Embryonic facial prominence (tissue), 1 donor: ENCODE data around the gene FNIP2.
"Not testable (repeated sequence)": the region's sequence is repeated elsewhere in the genome, so short reads cannot be mapped to it uniquely, and the experiment has no call there.

Experiments
- DNase-seq: peaks from one replicate; pipeline ENCODE4 v3.0.0-alpha.2; 2016; ENCODE audit errors: extremely low spot score

FNIP2 gene

DNA sequence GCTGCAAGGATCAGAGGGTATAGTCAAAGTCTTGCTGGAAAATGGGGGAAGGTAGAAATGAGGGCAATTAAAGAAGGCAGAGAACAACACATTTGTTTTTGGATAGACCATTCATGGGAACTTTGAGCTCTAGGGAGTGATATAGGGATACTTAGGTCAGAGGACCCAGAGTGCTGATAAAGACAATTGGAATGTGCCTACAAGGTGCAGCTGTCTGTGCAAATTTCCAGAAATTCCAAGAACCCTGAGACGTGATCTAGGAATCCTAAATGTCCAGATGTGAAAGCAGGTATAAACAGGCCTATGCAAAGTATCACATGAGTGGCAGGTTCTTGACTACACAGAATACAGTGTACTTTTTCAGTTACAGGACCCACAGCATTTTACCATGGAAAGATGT, 24.2 kb downstream of the FNIP2 start:
- DNase-seq = no peak

DNA sequence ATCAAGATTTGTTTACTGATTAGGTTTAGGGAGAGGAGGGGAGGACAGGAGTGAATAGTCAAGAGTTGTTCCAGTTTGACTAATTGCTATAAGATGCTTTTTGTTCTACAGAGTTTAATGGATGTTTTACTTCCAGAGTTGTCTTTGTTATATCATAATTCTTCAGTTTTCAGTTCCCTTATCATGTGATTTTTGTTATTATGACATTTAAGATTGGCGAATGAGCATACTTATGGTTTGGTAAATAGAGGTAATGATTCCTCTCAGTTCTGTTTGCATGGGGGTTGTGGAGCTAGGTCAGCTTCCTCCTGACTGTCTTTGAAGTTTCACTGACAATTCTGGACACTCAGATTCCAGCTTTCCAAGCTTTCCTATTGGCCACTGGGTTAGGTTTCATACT, 24.6 kb downstream of the FNIP2 start:
- not testable (repeated sequence) for DNase-seq

DNA sequence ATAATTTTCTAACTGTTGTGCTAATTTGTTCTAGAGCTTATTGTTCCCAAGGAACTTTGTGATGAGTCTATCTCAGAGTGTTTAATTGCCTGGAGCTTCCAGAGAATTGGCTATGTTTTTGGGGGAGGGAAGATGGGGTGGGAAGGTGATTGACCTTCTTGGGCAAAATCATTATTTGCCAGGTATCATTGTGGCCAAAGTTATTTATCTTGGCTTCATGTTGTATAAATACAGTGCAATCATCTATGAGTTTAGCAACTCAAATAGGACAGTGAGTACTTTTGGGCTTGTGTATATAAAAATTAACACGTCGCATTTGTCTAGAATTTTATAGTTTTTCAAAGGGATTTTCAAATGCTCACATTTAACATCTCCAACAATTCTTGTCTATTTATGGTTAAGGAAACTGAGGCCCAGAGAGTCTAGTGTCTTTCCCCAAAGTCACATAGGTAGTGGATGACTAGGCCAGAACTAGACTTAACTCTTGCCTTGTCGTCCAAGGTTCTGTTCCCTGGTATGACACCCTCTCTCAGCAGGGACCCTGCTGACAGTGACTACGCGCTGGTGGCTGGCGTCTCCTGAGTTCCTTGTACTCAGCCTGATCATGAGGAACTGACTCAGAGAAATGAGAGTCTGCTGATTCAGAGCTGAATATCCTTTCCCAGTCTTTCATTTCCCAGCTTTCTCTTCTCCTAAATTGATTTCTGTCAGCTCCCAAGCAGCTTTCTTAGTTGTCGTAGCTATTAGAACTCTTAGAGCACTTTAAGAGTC, 27.7 kb downstream of the FNIP2 start:
- no peak for DNase-seq

DNA sequence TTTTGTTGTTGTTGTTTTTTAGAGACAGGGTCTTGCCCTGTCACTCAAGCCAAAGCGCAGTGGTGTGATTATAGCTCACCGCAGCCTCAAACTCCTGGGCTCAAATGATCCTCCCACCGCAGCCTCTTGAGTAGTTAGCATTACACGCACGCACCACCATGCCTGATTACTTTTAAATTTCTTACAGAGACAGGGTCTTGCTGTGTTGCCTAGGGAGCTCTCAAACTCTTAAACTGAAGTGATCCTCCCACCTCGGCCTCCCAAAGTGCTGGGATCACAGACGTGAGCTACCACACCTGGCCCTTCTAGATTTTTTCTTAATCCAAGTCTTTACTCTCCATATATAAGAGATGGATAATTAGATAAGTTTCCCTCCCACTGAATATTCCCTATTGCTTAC, 29.2 kb downstream of the FNIP2 start:
- no peak for DNase-seq

DNA sequence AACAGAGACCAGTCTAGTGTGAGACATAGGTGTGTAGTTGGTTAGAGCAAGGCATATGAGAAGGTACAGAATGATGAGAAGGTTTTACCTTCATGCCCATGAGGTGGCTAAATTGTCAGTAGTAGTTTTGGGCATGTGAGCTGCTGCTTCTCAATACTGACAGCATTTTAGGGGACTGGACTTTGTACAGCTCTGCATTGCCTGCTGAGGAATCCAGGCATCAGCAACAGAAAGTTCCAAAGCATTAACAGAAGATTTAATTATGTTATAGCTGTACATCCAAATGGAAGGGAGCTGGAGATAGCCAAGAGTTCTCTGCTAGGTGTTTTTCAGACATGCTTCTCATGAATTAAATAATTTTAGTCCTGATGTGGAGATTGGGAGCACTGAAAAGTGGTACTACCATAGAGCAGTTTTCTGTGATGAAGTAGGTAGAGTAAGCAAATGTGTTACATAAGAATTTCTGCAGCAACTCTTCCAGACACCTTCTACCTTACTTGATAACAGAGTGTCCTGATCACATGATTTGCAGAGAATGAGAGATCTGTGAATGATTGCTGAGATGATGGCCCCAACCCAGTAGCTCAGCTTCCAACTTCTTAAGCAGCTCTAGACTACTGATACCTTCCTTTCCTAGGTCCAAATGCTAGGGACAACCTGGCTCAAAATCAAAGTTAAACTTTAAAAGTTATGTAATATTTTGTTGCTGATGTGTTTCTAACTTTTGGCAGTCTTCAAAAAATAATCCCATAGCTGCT, 30.4 kb downstream of the FNIP2 start:
- no peak for DNase-seq

DNA sequence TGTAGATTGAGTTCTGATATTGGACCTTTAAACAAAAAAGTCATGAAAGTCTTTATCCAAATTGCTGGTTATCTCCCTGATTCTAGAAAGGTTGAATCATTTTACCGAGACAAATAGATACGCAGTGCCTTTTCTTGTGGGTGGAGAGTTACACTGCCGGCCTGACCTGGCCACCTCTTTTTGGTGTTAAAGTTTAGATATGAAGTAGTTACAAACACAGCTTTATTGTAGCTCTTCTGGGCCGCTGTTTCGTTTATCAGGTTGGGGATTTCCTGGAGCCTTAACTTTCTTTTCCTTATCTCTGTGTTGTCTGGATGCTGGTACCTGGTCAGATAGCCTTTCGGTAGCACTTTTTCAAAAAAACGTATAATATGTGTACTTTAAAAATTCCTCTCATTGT, 31.0 kb downstream of the FNIP2 start:
- DNase-seq = no peak

DNA sequence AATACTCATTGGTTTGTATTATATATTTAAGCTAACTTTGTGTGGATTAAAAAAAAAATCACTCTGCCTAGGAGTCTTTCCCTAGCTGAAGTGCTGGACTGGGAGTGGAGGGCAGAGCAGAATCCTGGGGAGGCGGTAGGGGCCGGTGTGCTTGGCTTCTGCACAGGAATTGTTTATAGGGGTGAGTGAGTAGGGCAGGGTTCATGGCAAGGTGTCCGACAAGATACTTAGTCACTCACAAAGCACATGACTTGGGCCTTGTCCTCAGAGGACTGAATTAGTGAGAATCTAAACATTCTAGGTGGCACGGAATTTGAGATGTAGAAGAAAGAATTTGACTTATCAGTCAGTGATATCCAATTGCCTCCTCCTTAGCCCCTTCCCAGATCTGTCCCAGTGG, 32.2 kb downstream of the FNIP2 start:
- no peak for DNase-seq

DNA sequence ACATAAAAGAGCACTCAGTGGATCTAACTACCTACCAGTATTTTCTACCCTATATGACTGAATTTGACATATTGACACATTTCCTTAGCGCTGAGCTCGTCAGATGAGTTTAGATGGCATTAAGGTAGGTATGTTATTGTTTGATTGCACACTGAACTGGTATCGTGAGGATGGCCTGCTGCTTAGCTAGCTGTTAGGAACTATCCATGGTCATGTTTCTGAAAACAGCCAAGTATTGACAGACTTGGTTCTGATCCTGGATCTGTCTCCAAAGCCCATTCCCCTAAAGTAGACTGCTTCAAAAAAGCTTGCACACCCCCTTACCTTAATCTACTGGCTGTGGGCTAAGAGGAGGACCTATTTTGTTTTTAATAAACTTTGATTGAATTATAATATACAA, 32.9 kb downstream of the FNIP2 start:
- DNase-seq = no peak

DNA sequence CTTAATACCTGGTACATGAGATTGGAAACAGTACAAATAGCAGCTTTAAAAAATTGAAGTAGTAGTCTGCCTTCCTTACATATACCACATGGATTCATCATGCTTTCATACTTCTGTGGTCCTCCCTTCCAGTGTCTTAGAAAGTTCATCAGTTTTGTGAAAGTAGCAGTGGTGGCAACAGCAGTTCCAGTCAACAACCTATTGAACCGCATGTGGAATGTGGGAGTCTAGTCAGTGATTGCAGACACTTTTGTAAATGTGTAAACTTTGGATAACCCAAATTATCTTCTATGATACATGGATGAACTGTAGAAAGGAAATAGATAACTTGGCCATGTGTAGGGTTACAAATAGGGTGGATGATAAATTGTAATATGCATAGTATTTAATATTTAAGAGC, 34.1 kb downstream of the FNIP2 start:
- DNase-seq = no peak

DNA sequence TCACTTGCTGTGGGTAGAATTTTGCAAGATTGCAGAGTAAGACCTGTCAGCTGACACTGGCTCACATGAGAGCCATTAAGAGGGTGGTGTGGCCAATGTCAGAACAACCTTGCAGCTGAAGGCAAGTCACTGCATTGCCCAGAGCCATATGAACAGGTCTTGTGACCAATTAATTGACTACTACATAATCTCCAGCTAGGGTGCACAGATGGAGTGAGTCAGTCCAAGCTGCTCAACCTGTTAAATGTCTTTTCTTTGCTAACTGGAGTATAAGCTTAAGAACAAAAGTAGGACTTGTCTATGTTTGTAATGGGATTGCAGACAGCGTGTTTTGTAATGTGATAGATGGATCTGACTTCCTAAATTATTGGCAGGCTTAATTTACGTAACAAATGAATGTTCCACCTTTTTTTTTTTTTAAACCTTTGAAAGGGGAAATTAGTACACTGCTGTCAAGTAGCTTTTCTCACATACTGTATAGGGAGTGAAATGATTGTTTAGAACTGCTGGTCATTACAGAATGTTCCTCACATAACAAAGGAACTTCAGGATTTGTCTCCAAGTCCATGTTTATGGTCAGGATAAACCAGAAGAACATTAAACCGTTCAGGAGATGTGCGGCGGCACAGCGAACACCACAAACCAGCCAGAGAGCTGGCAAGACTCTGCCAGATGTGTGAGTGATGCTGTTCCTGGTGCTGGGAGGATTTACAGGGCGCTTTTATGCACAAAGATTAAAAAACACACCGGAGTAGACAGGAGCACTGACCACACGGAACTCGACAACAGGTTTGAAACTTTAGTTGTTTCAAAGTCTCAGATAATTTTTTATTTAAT, 37.0 kb downstream of the FNIP2 start:
- no peak for DNase-seq

DNA sequence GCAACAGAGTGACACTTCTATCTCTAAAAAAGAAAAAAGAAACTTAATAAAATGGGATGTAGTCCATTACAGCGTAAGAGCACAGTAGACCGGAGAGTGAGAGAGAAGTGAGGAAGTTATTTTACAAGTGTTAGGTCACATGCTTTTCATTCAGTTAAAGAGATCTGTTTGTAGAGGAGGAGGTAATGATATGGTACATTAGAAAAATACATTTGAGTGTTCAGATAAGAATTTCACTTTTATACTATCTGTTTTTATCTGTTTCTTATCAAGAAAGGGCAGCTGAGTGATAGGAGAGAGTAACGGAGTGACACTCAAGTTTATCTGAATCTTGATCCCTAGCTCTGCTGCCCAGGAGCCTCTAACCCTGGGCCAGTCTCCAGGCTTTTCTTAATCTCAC, 38.9 kb downstream of the FNIP2 start:
- DNase-seq = no peak

DNA sequence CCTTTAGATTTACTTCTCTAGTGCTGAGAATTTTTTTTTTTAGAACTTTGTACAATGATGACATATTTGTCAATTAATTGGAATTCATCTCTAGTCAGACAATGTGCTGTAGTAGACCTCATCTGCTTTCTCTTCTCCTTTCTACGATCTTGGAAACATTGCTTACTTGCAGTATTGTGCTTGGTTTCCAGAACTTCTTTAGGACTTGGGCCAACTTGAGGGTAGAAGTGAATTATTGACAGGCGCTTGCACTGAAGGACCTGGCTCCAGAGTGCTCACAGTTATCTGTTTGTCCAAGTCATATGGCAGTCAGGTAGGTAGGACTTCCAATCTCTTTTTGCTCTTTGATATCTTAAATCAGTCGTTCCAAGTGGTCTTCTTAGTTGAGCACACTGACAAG, 39.6 kb downstream of the FNIP2 start:
- no peak for DNase-seq

DNA sequence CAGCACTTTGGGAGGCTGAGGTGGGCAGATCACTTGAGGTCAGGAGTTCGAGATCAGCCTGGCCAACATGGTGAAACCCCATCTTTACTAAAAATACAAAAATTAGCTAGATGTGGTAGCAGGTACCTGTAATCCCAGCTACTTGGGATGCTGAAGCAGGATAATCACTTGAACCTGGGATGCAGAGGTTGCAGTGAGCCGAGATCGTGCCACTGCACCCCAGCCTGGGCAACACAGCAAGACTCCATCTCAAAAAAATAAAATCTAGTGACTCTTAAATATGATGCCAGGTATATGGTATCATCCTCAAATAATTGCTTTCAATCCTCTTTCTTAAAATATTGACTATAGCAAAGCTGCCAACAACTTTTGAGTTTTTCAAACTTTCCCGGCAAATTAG, 40.4 kb downstream of the FNIP2 start:
- not testable (repeated sequence) for DNase-seq

DNA sequence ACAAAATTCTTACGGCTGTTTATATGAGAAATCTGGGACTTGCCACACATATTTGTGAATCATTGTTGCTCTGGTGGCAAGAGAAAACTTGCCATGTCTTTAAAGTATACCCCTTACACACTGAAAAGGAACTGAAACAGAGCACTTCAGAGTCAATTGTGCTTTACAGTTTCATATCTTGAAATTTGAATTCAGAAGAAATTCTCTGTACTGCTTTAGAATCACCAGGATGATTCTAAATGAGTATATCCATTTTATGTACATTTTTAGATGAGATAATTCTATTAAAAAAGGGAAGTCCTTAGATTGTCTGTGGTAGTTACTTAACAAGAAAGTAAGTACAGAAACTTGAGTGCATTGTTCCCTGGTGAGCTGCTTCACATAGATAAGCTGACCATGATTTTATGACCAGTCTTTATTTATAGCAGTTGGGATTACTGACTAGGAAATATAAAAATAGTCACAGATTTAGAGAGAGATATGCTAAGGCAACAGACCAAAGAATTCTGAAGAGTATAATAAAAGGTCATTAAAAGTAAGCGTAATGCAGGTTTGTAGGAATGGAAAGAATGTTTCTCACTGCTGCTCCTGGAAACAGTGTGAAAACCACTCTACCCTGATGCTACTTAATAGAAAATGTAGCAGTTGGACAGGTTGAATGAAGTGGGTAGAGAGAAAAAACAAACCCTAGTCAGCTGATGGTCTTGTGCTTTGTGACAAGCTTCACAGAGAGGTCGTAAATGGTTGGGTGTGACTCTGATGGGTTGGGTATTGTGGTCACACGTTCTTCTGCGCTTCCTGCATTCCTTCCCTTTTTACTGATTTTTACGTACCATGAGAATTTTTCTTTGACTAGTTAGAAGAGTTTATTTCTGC, 41.0 kb downstream of the FNIP2 start:
- no peak for DNase-seq

DNA sequence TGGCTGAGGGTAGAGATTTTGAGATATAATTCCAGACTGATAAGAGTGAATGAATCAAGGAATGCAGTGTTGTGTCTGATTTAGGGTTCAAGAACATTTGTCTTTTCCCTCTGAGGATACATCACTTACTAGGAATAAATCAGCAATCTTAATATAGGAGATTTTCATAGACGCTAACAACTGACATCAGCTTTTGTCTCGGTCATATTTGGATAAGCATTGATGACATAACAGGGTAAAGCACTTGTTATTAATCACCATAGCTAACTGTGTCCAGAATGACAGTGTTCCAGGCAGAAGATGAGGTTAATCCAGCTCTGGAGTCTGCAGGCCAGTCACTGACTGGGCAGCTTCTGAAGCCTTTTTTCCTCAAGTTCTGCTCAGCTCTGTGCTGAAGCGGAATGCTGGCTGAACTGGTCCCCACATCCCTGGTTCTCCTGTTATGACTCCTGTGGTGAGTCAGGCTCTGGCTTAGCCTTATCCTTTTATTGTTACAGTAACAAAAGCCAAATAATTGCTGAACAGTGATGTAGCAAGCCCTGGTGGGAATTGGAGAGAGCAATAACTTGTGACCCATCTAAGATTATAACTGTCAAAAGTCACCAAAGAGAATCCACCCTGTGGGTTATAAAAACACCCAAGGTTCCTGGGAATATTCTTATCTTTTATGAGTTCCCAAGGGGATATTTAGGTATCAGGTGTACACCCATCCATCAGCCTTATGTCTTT, 41.8 kb downstream of the FNIP2 start:
- no peak for DNase-seq

DNA sequence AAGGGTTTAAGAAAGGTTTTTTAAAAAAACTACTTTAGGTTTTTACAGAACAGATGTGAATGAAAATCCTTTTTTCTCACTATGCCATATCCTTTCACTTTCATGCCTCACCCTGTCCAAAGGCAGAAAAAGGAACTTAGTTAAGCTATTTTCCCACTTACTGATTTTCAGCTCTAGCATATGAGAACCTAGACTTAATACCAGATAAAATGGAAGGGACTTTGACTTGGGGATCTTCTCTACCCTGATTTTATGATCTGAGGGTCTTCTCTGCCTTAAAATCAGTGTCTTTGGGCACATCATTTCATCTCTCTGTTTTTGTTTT, 42.4 kb downstream of the FNIP2 start:
- no peak for DNase-seq

DNA sequence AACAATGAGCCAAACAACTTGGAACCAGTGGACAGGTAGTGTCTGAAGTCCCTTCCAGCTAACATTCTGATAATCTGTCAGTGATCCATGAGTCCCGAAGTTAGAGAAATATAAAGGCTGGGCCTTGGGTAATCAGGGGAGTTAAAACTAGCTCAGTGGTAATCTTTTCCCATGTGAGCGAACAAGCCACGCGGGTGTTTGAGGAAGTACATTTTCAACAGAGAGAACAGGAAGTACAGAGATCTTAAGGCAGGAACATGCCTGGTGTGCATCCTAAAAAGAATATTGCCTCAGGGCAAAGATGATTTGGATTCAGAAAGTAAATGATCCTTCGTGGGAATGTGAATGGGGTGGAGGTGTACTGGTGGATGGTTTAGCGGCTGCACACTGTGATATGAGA, 42.9 kb downstream of the FNIP2 start:
- no peak for DNase-seq

DNA sequence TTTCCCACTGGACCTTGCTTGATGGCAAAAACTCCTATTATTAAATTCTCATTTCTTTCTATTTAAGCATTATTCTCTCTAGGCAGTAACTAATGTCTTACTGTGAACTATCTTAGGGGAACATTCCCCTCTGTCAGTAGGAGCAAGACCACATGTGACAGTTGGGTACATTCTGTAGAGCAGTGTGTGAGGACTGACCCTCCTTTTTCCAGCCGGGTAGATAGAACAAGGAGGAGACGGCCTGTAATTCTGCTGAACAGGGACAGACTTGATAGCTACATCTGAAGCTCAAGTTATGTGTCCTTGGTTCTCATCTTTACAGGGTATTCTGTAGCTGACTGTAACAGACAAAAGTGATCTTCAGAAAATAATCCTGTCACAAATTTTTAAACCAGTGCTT, 43.3 kb downstream of the FNIP2 start:
- no peak for DNase-seq

DNA sequence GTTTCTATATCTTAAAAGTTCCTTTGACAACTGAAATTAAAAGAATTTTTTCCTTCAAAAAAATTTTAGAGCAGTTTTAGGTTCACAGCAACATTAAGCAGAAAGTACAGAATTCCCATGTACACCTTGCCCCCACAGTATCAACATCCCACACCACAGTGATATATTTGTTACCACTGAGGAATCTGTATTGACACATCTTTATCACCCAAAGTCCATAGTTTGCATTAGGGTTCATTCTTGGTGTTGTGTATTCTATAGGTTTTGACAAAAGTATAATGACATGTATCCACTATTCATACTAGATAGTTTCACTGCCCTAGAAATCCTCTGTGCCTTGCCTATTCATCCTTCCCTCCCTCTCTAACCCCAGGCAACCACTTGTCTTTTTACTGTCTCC, 43.7 kb downstream of the FNIP2 start:
- DNase-seq = no peak

DNA sequence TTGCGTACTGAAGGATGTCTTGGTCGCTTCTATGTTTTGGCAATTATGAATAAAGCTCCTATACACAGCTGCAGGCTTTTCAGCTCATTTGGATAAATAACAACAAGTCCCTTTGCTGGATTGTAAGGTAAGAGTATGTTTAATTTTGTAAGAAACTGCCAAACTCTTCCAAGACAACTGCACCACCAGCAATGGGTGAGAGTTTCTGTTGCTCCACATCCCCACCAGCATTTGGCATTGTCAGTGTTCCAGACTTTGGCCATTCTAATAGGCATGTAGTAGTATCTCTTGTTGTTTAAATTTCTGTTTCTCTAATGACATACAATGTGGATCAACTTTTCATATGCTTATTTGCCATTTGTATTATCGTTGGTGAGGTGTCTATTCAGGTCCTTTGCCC, 44.3 kb downstream of the FNIP2 start:
- DNase-seq = no peak

DNA sequence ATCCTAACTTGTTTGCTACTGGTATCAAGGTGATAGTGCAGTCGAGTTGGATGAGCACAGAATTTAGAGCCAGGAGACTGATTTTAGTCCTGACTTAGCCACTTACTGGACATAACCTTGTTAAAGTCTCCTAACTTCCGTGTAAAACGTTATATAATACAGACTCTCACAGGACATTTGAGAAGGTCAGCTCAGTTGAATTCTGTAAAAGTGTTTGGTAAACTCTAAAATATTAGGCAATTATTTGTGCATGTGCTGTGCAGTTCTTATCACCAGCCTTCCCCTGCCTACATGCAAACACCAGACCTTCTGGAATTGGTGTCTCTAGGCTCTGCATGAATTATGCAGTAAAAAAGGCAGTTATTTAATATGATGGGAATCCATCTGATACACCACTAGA, 45.4 kb downstream of the FNIP2 start:
- DNase-seq = no peak
